Ascending aorta (tissue), 2 donors: ENCODE results near the gene TSC22D2. TPM values are rescaled to one million over a fixed set of nuclear protein-coding genes. Genes with fewer than 3 reads are reported as not detected.

ENCODE experiments used
- DNase-seq, 2 donors: peaks; one replicate each; pipeline ENCODE4 v3.0.0-alpha.2; 2019; ENCODE audit warnings: low spot score in 2 of 2
- H3K27ac ChIP-seq, 2 donors: fragments of 200-600 bp; sonication (generic); one replicate each; pipeline ENCODE4 v1.5.1; 2016 to 2017; ENCODE audit warnings: mild to moderate bottlenecking in 1 of 2
- H3K27me3 ChIP-seq: fragments of 200-600 bp; sonication (generic); one replicate; pipeline ENCODE4 v1.5.1; 2017
- H3K36me3 ChIP-seq, 2 donors: fragments of 200-600 bp; sonication (generic); one replicate each; pipeline ENCODE4 v1.5.1; 2016
- H3K4me1 ChIP-seq, 2 donors: fragments of 200-600 bp; sonication (generic); one replicate each; pipeline ENCODE4 v1.5.1; 2016 to 2017; ENCODE audit warnings: mild to moderate bottlenecking in 1 of 2
- H3K4me3 ChIP-seq, 2 donors: fragments of 200-600 bp; sonication (generic); one replicate each; pipeline ENCODE4 v1.5.1; 2016 to 2017; ENCODE audit warnings: mild to moderate bottlenecking in 1 of 2
- H3K9me3 ChIP-seq, 2 donors: fragments of 200-600 bp; sonication (generic); one replicate each; pipeline ENCODE4 v1.5.1; 2016
- CTCF ChIP-seq, 3 experiments: fragments of 200-600 bp in 2 of 3; fragments of 450-650 bp in 1 of 3; sonication (generic) in 2 of 3; IDR thresholded peaks; one replicate each; pipeline ENCODE4 v1.5.1; 2016 to 2019; ENCODE audit warnings: antibody characterized with exemption in 3 of 3, mild to moderate bottlenecking in 1 of 3, moderate library complexity in 1 of 3
- intact Hi-C: fragments of 100-400 bp; cut with DNase I; formaldehyde crosslinking; loops from one replicate; pipeline ENCODE4 v1.15.1; 2023
- total RNA-seq: library from RNA; depleted of rRNA; stranded (reverse); fragments of >200 nt; gene quantifications from one replicate; pipeline ENCODE4 v1.1.0, GENCODE V29; 2016

The TSC22D2 gene
- total RNA-seq, 1 donor from 2014 or later = 17.9 TPM

DNA sequence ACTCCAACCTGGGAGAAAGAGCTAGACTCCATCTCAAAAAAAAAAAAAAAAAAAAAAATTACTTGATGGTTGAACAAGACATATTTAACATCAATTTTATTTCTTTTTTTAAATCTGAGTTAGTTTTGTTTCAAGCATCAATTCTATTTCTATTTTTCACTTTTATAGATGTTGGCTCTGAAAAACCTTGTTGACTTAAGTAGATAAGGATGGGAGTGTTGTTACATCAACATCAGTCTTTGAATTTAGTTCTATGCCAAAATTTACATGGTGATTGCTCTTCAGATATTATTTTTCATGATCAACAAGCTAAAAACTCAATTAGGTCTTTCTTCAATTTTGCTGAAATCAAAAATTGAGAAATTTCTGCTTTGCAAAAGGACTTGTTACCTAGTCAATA lies 71.3 kb downstream of the TSC22D2 start:
- no peak for TF ChIP-seq CTCF (IDR thresholded peaks at IDR 0.05)
- Histone ChIP-seq H3K9me3 (peaks cover 0 to 10% of the 10 kb centered on the region in 2 donors), H3K4me3 (no peak overlapping the region), H3K27ac (no peak overlapping the region), H3K4me1 (no peaks in the 10 kb centered on the region), H3K27me3 (no peaks in the 10 kb centered on the region), H3K36me3 (no peaks in the 10 kb centered on the region)
- no peak for DNase-seq
- intact Hi-C loops = no loop called here

DNA sequence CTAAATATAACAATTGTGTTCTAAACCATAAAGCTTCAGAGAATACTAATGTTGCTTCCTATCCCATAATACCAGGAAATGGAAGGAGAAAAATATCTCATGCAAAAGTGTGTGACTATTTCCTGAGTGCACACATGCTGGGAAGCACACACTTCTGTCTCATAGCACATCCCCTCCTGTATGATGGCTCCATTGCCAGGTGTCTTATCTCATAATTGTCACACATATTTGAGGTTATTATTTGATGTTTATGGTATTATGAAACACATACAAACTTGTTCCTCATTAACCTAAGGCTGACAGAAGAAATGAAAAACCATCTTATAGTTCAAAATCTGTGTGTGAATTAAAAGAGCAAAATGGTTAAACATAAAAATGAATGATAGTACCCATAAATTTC lies 72.8 kb downstream of the TSC22D2 start:
- intact Hi-C loops = no loop called here
- TF ChIP-seq CTCF (IDR thresholded peaks at IDR 0.05) = no peak
- peaks cover 0 to 15% of the 10 kb centered on the region in 2 donors for H3K9me3 ChIP-seq
- H3K27ac ChIP-seq = no peak overlapping the region
- H3K4me1 ChIP-seq = no peaks in the 10 kb centered on the region
- H3K36me3 ChIP-seq = no peaks in the 10 kb centered on the region
- H3K4me3 ChIP-seq = no peak overlapping the region
- DNase-seq = no peak
- no peaks in the 10 kb centered on the region for H3K27me3 ChIP-seq

DNA sequence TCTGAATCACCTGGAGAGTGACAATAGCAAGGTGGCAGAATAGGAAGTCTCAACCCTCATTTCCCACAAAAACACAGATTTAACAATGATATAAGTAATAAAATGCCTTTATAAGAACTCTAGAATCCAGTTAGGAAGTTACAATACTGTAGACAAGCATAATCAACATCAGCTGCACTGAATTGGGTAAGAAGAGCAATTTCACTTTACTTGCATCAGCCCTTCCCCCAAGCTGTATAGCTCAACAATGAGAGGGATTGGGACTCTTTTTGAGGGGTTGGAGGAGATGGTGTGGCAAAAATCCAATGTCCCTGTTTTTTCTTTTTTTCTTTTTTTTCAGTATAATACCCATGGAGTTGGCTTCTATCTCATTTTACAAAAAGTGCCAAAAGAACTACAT lies 75.1 kb downstream of the TSC22D2 start:
- DNase-seq = no peak
- H3K27me3 ChIP-seq = no peaks in the 10 kb centered on the region
- no peak for TF ChIP-seq CTCF (IDR thresholded peaks at IDR 0.05)
- H3K9me3 ChIP-seq = peaks cover 0 to 21% of the 10 kb centered on the region in 2 donors
- H3K4me3 ChIP-seq = no peak overlapping the region
- H3K36me3 ChIP-seq = no peaks in the 10 kb centered on the region
- no peaks in the 10 kb centered on the region for H3K4me1 ChIP-seq
- intact Hi-C loops = no loop called here
- no peak overlapping the region for H3K27ac ChIP-seq

- H3K4me3 ChIP-seq = no peak overlapping the region
- no peak overlapping the region for H3K27ac ChIP-seq
- DNase-seq = no peak
- H3K27me3 ChIP-seq = no peaks in the 10 kb centered on the region
- peaks cover 0 to 25% of the 10 kb centered on the region in 2 donors for H3K9me3 ChIP-seq
- H3K36me3 ChIP-seq = no peaks in the 10 kb centered on the region
- intact Hi-C loops = no loop called here
- no peak for TF ChIP-seq CTCF (IDR thresholded peaks at IDR 0.05)
- H3K4me1 ChIP-seq = no peaks in the 10 kb centered on the region
Observed at GRCh38 chr3:150484410-150484809, 76.3 kb downstream of the TSC22D2 start.

DNA sequence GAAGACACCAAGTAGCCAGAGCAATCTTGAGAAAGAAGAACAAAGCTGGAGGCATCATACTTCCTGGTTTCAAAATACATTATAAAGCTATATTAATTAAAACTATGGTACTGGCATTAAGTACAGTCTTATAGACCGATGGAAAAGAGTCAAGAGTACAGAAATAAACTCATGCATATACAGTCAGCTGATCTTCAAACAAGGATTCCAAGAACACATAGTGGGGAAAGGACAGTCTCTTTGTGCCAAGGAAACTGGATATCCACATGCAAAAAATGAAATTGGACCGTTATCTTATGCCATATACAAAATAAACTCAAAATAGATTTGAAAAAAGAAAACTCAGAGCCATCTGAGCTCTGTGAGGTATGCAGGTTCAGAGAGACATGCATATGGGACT lies 80.8 kb downstream of the TSC22D2 start:
- H3K27me3 ChIP-seq = no peaks in the 10 kb centered on the region
- no peaks in the 10 kb centered on the region for H3K4me1 ChIP-seq
- no peak overlapping the region for H3K27ac ChIP-seq
- intact Hi-C loops = no loop called here
- peaks cover 0 to 24% of the 10 kb centered on the region in 2 donors for H3K9me3 ChIP-seq
- no peak overlapping the region for H3K4me3 ChIP-seq
- no peaks in the 10 kb centered on the region for H3K36me3 ChIP-seq
- TF ChIP-seq CTCF (IDR thresholded peaks at IDR 0.05) = no peak
- no peak for DNase-seq
